Astrocyte (in vitro differentiated cells and primary cell): ENCODE measurements around the gene PTCD2. TPM values are rescaled to one million over a fixed set of nuclear protein-coding genes. Genes with fewer than 3 reads are reported as not detected.

Experiments
- DNase-seq: peaks from one replicate; pipeline ENCODE4 v3.0.0-alpha.2; 2010; ENCODE audit warnings: low read depth
- FAIRE-seq: peaks from 2 replicates; lab custom pipeline; 2011; peaks lifted over from hg19 to GRCh38; lab: Jason Lieb, UNC
- H2AFZ ChIP-seq: 2 replicates; pipeline ENCODE4 v1.6.0; 2012; ENCODE audit warnings: low read depth, low read length, inconsistent platforms
- H3K27ac ChIP-seq: 2 replicates; pipeline ENCODE4 v1.5.1; 2011; ENCODE audit warnings: low read depth, low read length, inconsistent platforms
- H3K27me3 ChIP-seq: 2 replicates; pipeline ENCODE4 v1.6.0; 2011; ENCODE audit warnings: low read length, inconsistent platforms; ENCODE audit not compliant: insufficient read depth
- H3K36me3 ChIP-seq: 2 replicates; pipeline ENCODE4 v1.5.1; 2011; ENCODE audit warnings: low read length, inconsistent platforms; ENCODE audit not compliant: insufficient read depth
- H3K4me1 ChIP-seq: 2 replicates; pipeline ENCODE4 v1.5.1; 2011; ENCODE audit warnings: low read length, inconsistent platforms; ENCODE audit not compliant: insufficient read depth
- H3K4me2 ChIP-seq: 2 replicates; pipeline ENCODE4 v1.6.0; 2012; ENCODE audit warnings: low read length, inconsistent platforms
- H3K4me3 ChIP-seq: 2 replicates; pipeline ENCODE4 v1.5.1; 2011; ENCODE audit warnings: low read depth, mild to moderate bottlenecking, low read length, inconsistent platforms; ENCODE audit not compliant: insufficient read depth
- H3K79me2 ChIP-seq: 2 replicates; pipeline ENCODE4 v1.6.0; 2012; ENCODE audit warnings: mild to moderate bottlenecking, low read length, inconsistent platforms; ENCODE audit not compliant: insufficient read depth
- H3K9ac ChIP-seq: 2 replicates; pipeline ENCODE4 v1.6.0; 2012; ENCODE audit warnings: mild to moderate bottlenecking, low read length, inconsistent platforms
- H3K9me3 ChIP-seq: 2 replicates; pipeline ENCODE4 v1.5.1; 2012; ENCODE audit warnings: low read depth, mild to moderate bottlenecking, low read length, inconsistent platforms; ENCODE audit not compliant: insufficient read depth
- H4K20me1 ChIP-seq: 2 replicates; pipeline ENCODE4 v1.6.0; 2012; ENCODE audit warnings: low read length, inconsistent platforms; ENCODE audit not compliant: insufficient read depth
- H3K27ac Mint-ChIP-seq: one replicate; pipeline ENCODE4 v1.8.0; 2021; ENCODE audit warnings: mild to moderate bottlenecking, mixed read lengths; ENCODE audit not compliant: unreplicated experiment
- H3K27me3 Mint-ChIP-seq: one replicate; pipeline ENCODE4 v1.8.0; 2021; ENCODE audit warnings: low read depth, mixed read lengths; ENCODE audit not compliant: unreplicated experiment
- H3K36me3 Mint-ChIP-seq: one replicate; pipeline ENCODE4 v1.8.0; 2021; ENCODE audit warnings: low read depth, mixed read lengths; ENCODE audit not compliant: unreplicated experiment
- H3K4me1 Mint-ChIP-seq: one replicate; pipeline ENCODE4 v1.8.0; 2021; ENCODE audit warnings: low read depth, mixed read lengths; ENCODE audit not compliant: unreplicated experiment
- H3K4me3 Mint-ChIP-seq: one replicate; pipeline ENCODE4 v1.8.0; 2021; ENCODE audit warnings: mild to moderate bottlenecking, moderate library complexity, mixed read lengths; ENCODE audit not compliant: unreplicated experiment
- H3K9me3 Mint-ChIP-seq: one replicate; pipeline ENCODE4 v1.8.0; 2021; ENCODE audit warnings: mild to moderate bottlenecking, mixed read lengths; ENCODE audit not compliant: unreplicated experiment
- CTCF ChIP-seq: IDR thresholded peaks from 2 replicates; pipeline ENCODE4 v1.5.1; 2011; ENCODE audit warnings: low read depth, mild to moderate bottlenecking, inconsistent platforms, low read length, moderate library complexity; ENCODE audit not compliant: insufficient read depth
- EZH2 ChIP-seq: IDR thresholded peaks from 2 replicates; pipeline ENCODE4 v1.6.1; 2012; ENCODE audit warnings: mild to moderate bottlenecking, low read length, inconsistent platforms; ENCODE audit not compliant: insufficient read depth
- total RNA-seq: library from RNA; stranded (reverse); gene quantifications from 2 replicates; pipeline ENCODE4 v1.2.1, GENCODE V29; 2021

PTCD2 gene
- total RNA-seq, 1 donor from 2014 or later: 11.4 TPM

- TF ChIP-seq CTCF (no peak), EZH2 (no peak)
- FAIRE-seq (no peak), DNase-seq (peak; percentile 66)
- Histone ChIP-seq H3K9me3 (no peaks in the 10 kb centered on the region), H3K9ac (no peak overlapping the region), H3K36me3 (peaks cover 5% of the 10 kb centered on the region), H3K4me2 (no peak overlapping the region), H3K4me3 (no peak overlapping the region), H4K20me1 (no peaks in the 10 kb centered on the region), H2AFZ (no peak overlapping the region), H3K4me1 (peaks cover 18% of the 10 kb centered on the region), H3K79me2 (no peaks in the 10 kb centered on the region), H3K27me3 (no peaks in the 10 kb centered on the region), H3K27ac (no peak overlapping the region)
- Mint-ChIP-seq H3K27ac (no peak overlapping the region), H3K36me3 (peaks cover 23% of the 10 kb centered on the region), H3K4me3 (no peak overlapping the region), H3K9me3 (no peaks in the 10 kb centered on the region), H3K4me1 (peaks cover 9% of the 10 kb centered on the region), H3K27me3 (no peaks in the 10 kb centered on the region)
Observed at GRCh38 chr5:72328172-72328571, 8.0 kb downstream of the PTCD2 start.

- H3K9ac ChIP-seq: no peak overlapping the region
- H3K4me3 ChIP-seq: no peak overlapping the region
- DNase-seq (no peak), FAIRE-seq (no peak)
- H3K27ac Mint-ChIP-seq: no peak overlapping the region
- H3K9me3 ChIP-seq: no peaks in the 10 kb centered on the region
- TF ChIP-seq EZH2: no peak
- no peak for TF ChIP-seq CTCF
- H3K4me3 Mint-ChIP-seq: no peak overlapping the region
- H3K4me1 Mint-ChIP-seq: peaks cover 4% of the 10 kb centered on the region
- H3K4me2 ChIP-seq: no peak overlapping the region
- H3K4me1 ChIP-seq: peaks cover 10% of the 10 kb centered on the region
- H3K27me3 ChIP-seq: no peaks in the 10 kb centered on the region
- H2AFZ ChIP-seq: no peak overlapping the region
- no peak overlapping the region for H3K27ac ChIP-seq
- peaks cover 5% of the 10 kb centered on the region for H3K36me3 ChIP-seq
- H3K27me3 Mint-ChIP-seq: no peaks in the 10 kb centered on the region
- peaks cover 16% of the 10 kb centered on the region for H3K36me3 Mint-ChIP-seq
- no peaks in the 10 kb centered on the region for H3K9me3 Mint-ChIP-seq
- H3K79me2 ChIP-seq: no peaks in the 10 kb centered on the region
- H4K20me1 ChIP-seq: no peaks in the 10 kb centered on the region
Observed at GRCh38 chr5:72330712-72331111, 10.5 kb downstream of the PTCD2 start.

DNA sequence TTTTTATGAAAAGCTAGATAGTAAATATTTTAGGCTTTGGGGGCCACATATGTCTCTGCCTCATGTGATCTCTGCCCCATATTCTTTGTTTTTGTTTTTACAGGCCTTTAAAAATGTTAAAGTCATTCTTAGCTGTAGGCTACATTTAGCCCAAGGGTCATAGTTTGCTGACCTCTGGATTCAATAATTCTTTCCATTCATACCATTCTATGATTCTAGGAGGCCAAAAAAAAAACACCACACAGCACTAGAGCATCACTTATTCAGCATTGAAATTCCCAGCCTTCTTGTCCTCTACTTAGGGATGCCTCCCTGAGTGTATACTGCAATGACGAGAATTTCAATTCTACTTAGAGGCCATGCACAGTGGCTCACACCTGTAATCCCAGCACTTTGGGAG, 17.0 kb downstream of the PTCD2 start:
- Histone ChIP-seq H3K79me2 (no peaks in the 10 kb centered on the region), H3K4me2 (no peak overlapping the region), H3K27ac (no peak overlapping the region), H3K4me3 (no peak overlapping the region), H3K9me3 (no peaks in the 10 kb centered on the region), H3K9ac (no peak overlapping the region), H2AFZ (no peak overlapping the region), H3K27me3 (no peaks in the 10 kb centered on the region), H3K36me3 (peaks cover 9% of the 10 kb centered on the region), H3K4me1 (no peaks in the 10 kb centered on the region), H4K20me1 (no peaks in the 10 kb centered on the region)
- no peaks in the 10 kb centered on the region for H3K9me3 Mint-ChIP-seq
- no peaks in the 10 kb centered on the region for H3K27me3 Mint-ChIP-seq
- no peak for FAIRE-seq
- H3K4me3 Mint-ChIP-seq: no peak overlapping the region
- no peaks in the 10 kb centered on the region for H3K4me1 Mint-ChIP-seq
- no peak for TF ChIP-seq CTCF
- TF ChIP-seq EZH2: no peak
- no peak overlapping the region for H3K27ac Mint-ChIP-seq
- no peak for DNase-seq
- H3K36me3 Mint-ChIP-seq: no peaks in the 10 kb centered on the region
